Suprapubic skin (tissue), 4 donors: ENCODE measurements around the gene EYA2. TPM values are rescaled to one million over a fixed set of nuclear protein-coding genes. Genes with fewer than 3 reads are reported as not detected.
A peak's percentile ranks its signal among the peaks of the same experiment; 100 is the strongest.
"Not testable (repeated sequence)": the region's sequence is repeated elsewhere in the genome, so short reads cannot be mapped to it uniquely, and the experiment has no call there.

Experiments
- DNase-seq, 2 donors: peaks; one replicate each; pipeline ENCODE4 v3.0.0-alpha.2; 2019; ENCODE audit warnings: low spot score in 2 of 2
- H3K27ac ChIP-seq: fragments of 200-600 bp; sonication (generic); one replicate; pipeline ENCODE4 v1.5.1; 2019
- H3K27me3 ChIP-seq: fragments of 200-600 bp; sonication (generic); one replicate; pipeline ENCODE4 v1.5.1; 2019
- H3K36me3 ChIP-seq: fragments of 200-600 bp; sonication (generic); one replicate; pipeline ENCODE4 v1.5.1; 2019
- H3K4me1 ChIP-seq: fragments of 200-600 bp; sonication (generic); one replicate; pipeline ENCODE4 v1.5.1; 2019
- H3K4me3 ChIP-seq: fragments of 200-600 bp; sonication (generic); one replicate; pipeline ENCODE4 v1.5.1; 2019; ENCODE audit warnings: mild to moderate bottlenecking
- H3K9me3 ChIP-seq: fragments of 200-600 bp; sonication (generic); one replicate; pipeline ENCODE4 v1.5.1; 2019
- CTCF ChIP-seq, 2 donors: fragments of 200-600 bp in 1 of 2; fragments of 450-650 bp in 1 of 2; sonication (generic) in 1 of 2; IDR thresholded peaks; one replicate each; pipeline ENCODE4 v1.5.1; 2016 to 2019; ENCODE audit warnings: antibody characterized with exemption in 2 of 2, mild to moderate bottlenecking in 1 of 2, moderate library complexity in 1 of 2
- EP300 ChIP-seq: sonication (generic); formaldehyde crosslinking; IDR thresholded peaks from one replicate; pipeline ENCODE4 v1.6.1; 2017; ENCODE audit warnings: antibody characterized with exemption
- POLR2A ChIP-seq, 2 donors: fragments of 450-650 bp; IDR thresholded peaks; one replicate each; pipeline ENCODE4 v1.6.1; 2017; ENCODE audit warnings: antibody characterized with exemption in 2 of 2, mild to moderate bottlenecking in 2 of 2, moderate library complexity in 2 of 2
- POLR2AphosphoS5 ChIP-seq, 3 donors: sonication (generic); formaldehyde crosslinking; IDR thresholded peaks; one replicate each; pipeline ENCODE4 v1.6.1; 2017; ENCODE audit warnings: antibody characterized with exemption in 3 of 3
- WGBS: methylation state at CpG from one replicate; pipeline ENCODE4 v1.1.5; 2018; 5-methylcytosine and 5-hydroxymethylcytosine counted together
- total RNA-seq, 4 donors: library from RNA; depleted of rRNA; stranded (reverse); fragments of >200 nt; gene quantifications; one replicate each; pipeline ENCODE4 v1.1.0, GENCODE V29; 2016

EYA2 gene
- total RNA-seq, 4 donors from 2014 or later, result 2.3 to 4.0 (median 3.3) TPM

- peaks cover 9% of the 10 kb centered on the region for H3K27me3 ChIP-seq
- H3K9me3 ChIP-seq, result no peaks in the 10 kb centered on the region
- TF ChIP-seq POLR2A (IDR thresholded peaks at IDR 0.05) (no peak), EP300 (no peak), CTCF (IDR thresholded peaks at IDR 0.05) (no peak), POLR2AphosphoS5 (IDR thresholded peaks at IDR 0.05) (no peak)
- H3K4me1 ChIP-seq, result no peaks in the 10 kb centered on the region
- WGBS, result 81% methylated on average over 1 of the region's 1 CpG
- no peak overlapping the region for H3K27ac ChIP-seq
- DNase-seq, result no peak
- no peaks in the 10 kb centered on the region for H3K36me3 ChIP-seq
- no peak overlapping the region for H3K4me3 ChIP-seq
These were observed 24.6 kb upstream of the EYA2 start for GRCh38 chr20:46870041-46870440.

GRCh38 chr20:46872328-46873211 is 22.1 kb upstream of the EYA2 start:
- WGBS, result 55% methylated on average over 13 of the region's 13 CpGs
- H3K27me3 ChIP-seq, result peaks cover 9% of the 10 kb centered on the region
- H3K9me3 ChIP-seq, result no peaks in the 10 kb centered on the region
- no peak overlapping the region for H3K27ac ChIP-seq
- H3K36me3 ChIP-seq, result no peaks in the 10 kb centered on the region
- peak overlapping the region; percentile 7 for H3K4me3 ChIP-seq
- no peaks in the 10 kb centered on the region for H3K4me1 ChIP-seq
- TF ChIP-seq CTCF (IDR thresholded peaks at IDR 0.05) (no peak), POLR2A (IDR thresholded peaks at IDR 0.05) (no peak)
- no peak for DNase-seq

- no peaks in the 10 kb centered on the region for H3K36me3 ChIP-seq
- no peak overlapping the region for H3K27ac ChIP-seq
- H3K4me3 ChIP-seq, result no peak overlapping the region
- WGBS, result 57% methylated on average over 4 of the region's 4 CpGs
- no peak for DNase-seq
- peaks cover 8% of the 10 kb centered on the region for H3K27me3 ChIP-seq
- no peaks in the 10 kb centered on the region for H3K4me1 ChIP-seq
- no peaks in the 10 kb centered on the region for H3K9me3 ChIP-seq
- TF ChIP-seq EP300, result no peak
- TF ChIP-seq POLR2AphosphoS5 (IDR thresholded peaks at IDR 0.05), result no peak
- no peak for TF ChIP-seq CTCF (IDR thresholded peaks at IDR 0.05)
- no peak for TF ChIP-seq POLR2A (IDR thresholded peaks at IDR 0.05)
These were observed 19.6 kb upstream of the EYA2 start for GRCh38 chr20:46875059-46875458.

GRCh38 chr20:46879386-46879785 is 15.3 kb upstream of the EYA2 start:
- Histone ChIP-seq H3K27me3 (no peaks in the 10 kb centered on the region), H3K27ac (no peak overlapping the region), H3K4me3 (no peak overlapping the region), H3K4me1 (no peaks in the 10 kb centered on the region), H3K36me3 (no peaks in the 10 kb centered on the region), H3K9me3 (no peaks in the 10 kb centered on the region)
- WGBS, result 85% methylated on average over 5 of the region's 5 CpGs
- TF ChIP-seq EP300, result no peak
- no peak for TF ChIP-seq POLR2A (IDR thresholded peaks at IDR 0.05)
- TF ChIP-seq POLR2AphosphoS5 (IDR thresholded peaks at IDR 0.05), result no peak
- no peak for TF ChIP-seq CTCF (IDR thresholded peaks at IDR 0.05)
- DNase-seq, result no peak

- not testable (repeated sequence) for H3K9me3 ChIP-seq, H3K27me3 ChIP-seq, DNase-seq, H3K27ac ChIP-seq, H3K4me1 ChIP-seq, H3K4me3 ChIP-seq, H3K36me3 ChIP-seq
- 81% methylated on average over 5 of the region's 5 CpGs for WGBS
These were observed 14.7 kb upstream of the EYA2 start for GRCh38 chr20:46879963-46880362.

- no peak for DNase-seq
- no peaks in the 10 kb centered on the region for H3K4me1 ChIP-seq
- no peak overlapping the region for H3K4me3 ChIP-seq
- H3K36me3 ChIP-seq, result no peaks in the 10 kb centered on the region
- WGBS, result 36% methylated on average over 6 of the region's 6 CpGs
- TF ChIP-seq POLR2A (IDR thresholded peaks at IDR 0.05), result no peak
- H3K27ac ChIP-seq, result no peak overlapping the region
- H3K27me3 ChIP-seq, result peaks cover 3% of the 10 kb centered on the region
- no peaks in the 10 kb centered on the region for H3K9me3 ChIP-seq
These were observed 10.8 kb upstream of the EYA2 start for GRCh38 chr20:46883892-46884291.
